Natural killer cell (primary cell): Measurements from ENCODE around the gene KDM1B. TPM values are rescaled to one million over a fixed set of nuclear protein-coding genes. Genes with fewer than 3 reads are reported as not detected.

Experiments
- ATAC-seq, 3 donors: fragments of 150-1000 bp in 2 of 3; fragments of 200-7000 bp in 1 of 3; cut with Tn5 transposase; 1 replicate in 1 of 3; 2 replicates in 2 of 3; pipeline ENCODE4 v1.10.0; 2021; ENCODE audit warnings: mild to moderate bottlenecking in 2 of 3, moderate library complexity in 2 of 3
- DNase-seq, 2 donors: peaks; one replicate each; pipeline versions ENCODE4 v3.0.0 to v3.0.0-alpha.2; 2013 to 2021; ENCODE audit warnings: mixed read lengths in 1 of 2
- H3K27ac ChIP-seq: one replicate; pipeline ENCODE4 v1.5.1; 2013; ENCODE audit warnings: mild to moderate bottlenecking, low read length
- H3K27me3 ChIP-seq: one replicate; pipeline ENCODE4 v1.6.1; 2013; ENCODE audit warnings: low read length; ENCODE audit not compliant: control insufficient read depth, insufficient read depth
- H3K36me3 ChIP-seq: one replicate; pipeline ENCODE4 v1.6.1; 2013; ENCODE audit warnings: low read length; ENCODE audit not compliant: control insufficient read depth, insufficient read depth
- H3K4me1 ChIP-seq: one replicate; pipeline ENCODE4 v1.6.1; 2013; ENCODE audit warnings: low read length; ENCODE audit not compliant: control insufficient read depth, insufficient read depth
- H3K4me3 ChIP-seq: one replicate; pipeline ENCODE4 v1.5.1; 2013; ENCODE audit warnings: low read length
- H3K9me3 ChIP-seq: one replicate; pipeline ENCODE4 v1.6.1; 2013; ENCODE audit warnings: low read length; ENCODE audit not compliant: control insufficient read depth, insufficient read depth
- H3K27ac Mint-ChIP-seq, 2 donors: one replicate each; pipeline ENCODE4 v1.8.0; 2022; ENCODE audit warnings: mild to moderate bottlenecking in 2 of 2, mixed read lengths in 2 of 2, moderate library complexity in 1 of 2
- H3K27me3 Mint-ChIP-seq, 2 donors: one replicate each; pipeline ENCODE4 v1.8.0; 2022; ENCODE audit warnings: low read depth in 2 of 2, mixed read lengths in 2 of 2
- H3K36me3 Mint-ChIP-seq: one replicate; pipeline ENCODE4 v1.8.0; 2022; ENCODE audit warnings: mixed read lengths
- H3K4me1 Mint-ChIP-seq, 2 donors: one replicate each; pipeline ENCODE4 v1.8.0; 2022; ENCODE audit warnings: mixed read lengths in 2 of 2
- H3K4me3 Mint-ChIP-seq: one replicate; pipeline ENCODE4 v1.8.0; 2022; ENCODE audit warnings: mild to moderate bottlenecking, moderate library complexity, mixed read lengths
- H3K9me3 Mint-ChIP-seq, 2 donors: one replicate each; pipeline ENCODE4 v1.8.0; 2022; ENCODE audit warnings: mixed read lengths in 2 of 2
- CTCF ChIP-seq: fragments of 200-600 bp; IDR thresholded peaks from one replicate; pipeline ENCODE4 v1.8.0; 2022; ENCODE audit warnings: antibody characterized with exemption
- WGBS: methylation state at CpG from one replicate; pipeline ENCODE4 v1.1.7; 2013; ENCODE audit warnings: missing lambda C conversion rate; ENCODE audit not compliant: insufficient coverage; 5-methylcytosine and 5-hydroxymethylcytosine counted together
- intact Hi-C: fragments of 100-400 bp; cut with micrococcal nuclease; formaldehyde crosslinking; loops from one replicate; pipeline ENCODE4 v1.14.2; 2022
- total RNA-seq, 4 donors: library from RNA; stranded (reverse); fragments of 120-200 nt in 1 of 4; gene quantifications; one replicate each; pipeline versions ENCODE4 v1.2.3 to v1.2.4, GENCODE V29; 2013 to 2022

Gene KDM1B
- total RNA-seq, 3 donors from 2014 or later (not counting 1 experiment from before 2014, with no cell fraction given) = 12.7 to 13.3 (median 13.0) TPM

DNA sequence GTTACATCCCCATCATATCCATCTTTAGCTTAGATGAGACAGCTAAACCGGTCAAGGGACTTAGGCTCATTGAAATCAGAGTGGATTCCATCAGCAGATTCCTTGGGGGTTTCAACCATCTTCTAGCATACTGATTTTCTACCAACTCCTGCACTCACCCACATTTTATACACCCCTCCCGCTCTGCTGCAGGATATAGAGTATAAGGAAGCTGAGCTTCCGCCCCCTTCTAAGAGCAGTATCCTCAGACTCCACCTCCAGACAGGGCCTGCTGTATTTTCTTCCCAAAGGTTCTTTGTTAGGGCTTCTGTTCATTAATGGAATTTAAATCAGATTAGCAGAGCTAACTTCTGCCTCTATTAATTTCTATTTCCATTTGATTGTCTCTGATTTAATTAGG, 22.9 kb upstream of the KDM1B start:
- DNase-seq (no peak), ATAC-seq (no peak)
- H3K27ac ChIP-seq = no peak overlapping the region
- WGBS = 97% methylated on average over 3 of the region's 3 CpGs
- H3K4me3 ChIP-seq = no peak overlapping the region
- Mint-ChIP-seq H3K4me3 (no peak overlapping the region), H3K27ac (no peak overlapping the region), H3K9me3 (no peaks in the 10 kb centered on the region), H3K36me3 (no peaks in the 10 kb centered on the region), H3K27me3 (no peaks in the 10 kb centered on the region), H3K4me1 (no peaks in the 10 kb centered on the region)
- H3K4me1 ChIP-seq = no peaks in the 10 kb centered on the region
- peaks cover 37% of the 10 kb centered on the region for H3K36me3 ChIP-seq
- H3K27me3 ChIP-seq = no peaks in the 10 kb centered on the region
- intact Hi-C loops = no loop called here
- H3K9me3 ChIP-seq = no peaks in the 10 kb centered on the region
- no peak for TF ChIP-seq CTCF

DNA sequence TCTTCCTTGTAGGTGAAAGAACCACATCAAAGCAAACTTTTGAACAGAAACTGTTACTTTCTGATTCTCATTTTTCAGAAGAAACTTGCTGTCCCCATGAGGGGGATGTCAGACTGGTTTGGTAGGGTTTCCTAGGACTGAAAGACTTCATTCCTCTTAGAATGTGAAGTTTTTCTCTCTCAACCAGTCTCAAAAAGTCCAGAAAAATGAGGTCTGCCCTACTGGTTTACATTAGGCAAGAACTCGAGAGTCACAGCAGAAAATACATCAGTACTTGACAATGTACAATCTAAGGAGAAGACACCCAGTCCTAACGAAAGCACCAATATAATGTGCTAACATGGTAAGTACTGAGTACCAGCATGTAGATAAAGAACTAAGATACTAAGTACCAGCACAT, 20.1 kb upstream of the KDM1B start:
- intact Hi-C loops = no loop called here
- H3K27me3 Mint-ChIP-seq = no peaks in the 10 kb centered on the region
- H3K36me3 ChIP-seq = peaks cover 51% of the 10 kb centered on the region
- no peaks in the 10 kb centered on the region for H3K4me1 ChIP-seq
- no peaks in the 10 kb centered on the region for H3K9me3 Mint-ChIP-seq
- H3K4me1 Mint-ChIP-seq = no peaks in the 10 kb centered on the region
- H3K9me3 ChIP-seq = no peaks in the 10 kb centered on the region
- no peak for TF ChIP-seq CTCF
- H3K4me3 Mint-ChIP-seq = no peak overlapping the region
- no peaks in the 10 kb centered on the region for H3K27me3 ChIP-seq
- no peak overlapping the region for H3K27ac ChIP-seq
- H3K36me3 Mint-ChIP-seq = peaks cover 15% of the 10 kb centered on the region
- ATAC-seq (no peak), DNase-seq (no peak)
- no peak overlapping the region for H3K27ac Mint-ChIP-seq
- 90% methylated on average over 2 of the region's 2 CpGs for WGBS
- no peak overlapping the region for H3K4me3 ChIP-seq

- Mint-ChIP-seq H3K36me3 (peaks cover 21% of the 10 kb centered on the region), H3K4me1 (no peaks in the 10 kb centered on the region), H3K9me3 (no peaks in the 10 kb centered on the region), H3K27ac (no peak overlapping the region), H3K4me3 (no peak overlapping the region), H3K27me3 (no peaks in the 10 kb centered on the region)
- Histone ChIP-seq H3K36me3 (peaks cover 56% of the 10 kb centered on the region), H3K4me3 (no peak overlapping the region), H3K9me3 (no peaks in the 10 kb centered on the region), H3K27ac (no peak overlapping the region), H3K27me3 (no peaks in the 10 kb centered on the region), H3K4me1 (no peaks in the 10 kb centered on the region)
- DNase-seq (no peak), ATAC-seq (no peak)
- no peak for TF ChIP-seq CTCF
- WGBS = 97% methylated on average over 10 of the region's 10 CpGs
- intact Hi-C loops = no loop called here
These were observed 19.0 kb upstream of the KDM1B start for GRCh38 chr6:18136260-18136659.

DNA sequence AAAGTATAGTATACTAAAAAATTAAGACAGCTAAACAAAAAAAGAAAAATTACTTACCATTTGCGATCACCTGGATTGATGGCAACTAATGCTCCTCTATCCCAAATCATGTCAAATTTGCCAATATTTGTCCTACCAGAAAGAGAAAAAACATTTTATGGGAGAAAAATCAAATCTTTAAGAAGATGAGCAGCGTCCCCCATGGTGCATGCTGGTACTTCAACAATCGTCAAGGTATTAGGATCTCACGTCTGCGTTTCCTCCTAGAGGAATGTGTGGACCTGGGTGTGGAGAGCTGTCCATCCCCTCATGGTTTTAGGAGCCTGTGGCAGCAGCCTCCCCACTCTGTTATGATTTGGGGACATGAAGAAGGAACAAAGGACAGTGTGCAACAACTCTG, 16.3 kb upstream of the KDM1B start:
- H3K27ac Mint-ChIP-seq = no peak overlapping the region
- 97% methylated on average over 4 of the region's 5 CpGs for WGBS
- H3K4me3 Mint-ChIP-seq = no peak overlapping the region
- Histone ChIP-seq H3K4me3 (no peak overlapping the region), H3K4me1 (no peaks in the 10 kb centered on the region), H3K27me3 (no peaks in the 10 kb centered on the region), H3K27ac (no peak overlapping the region), H3K36me3 (peaks cover 64% of the 10 kb centered on the region), H3K9me3 (no peaks in the 10 kb centered on the region)
- no peaks in the 10 kb centered on the region for H3K9me3 Mint-ChIP-seq
- no peaks in the 10 kb centered on the region for H3K4me1 Mint-ChIP-seq
- ATAC-seq (no peak), DNase-seq (no peak)
- no peak for TF ChIP-seq CTCF
- H3K36me3 Mint-ChIP-seq = peaks cover 39% of the 10 kb centered on the region
- intact Hi-C loops = no loop called here
- H3K27me3 Mint-ChIP-seq = no peaks in the 10 kb centered on the region
